ENCODE measurements around the gene VILL. TPM values are rescaled to one million over a fixed set of nuclear protein-coding genes. Genes with fewer than 3 reads are reported as not detected.

Gene VILL
- total and polyA plus RNA-seq, 2 experiments from 2014 or later = 0.75 to 3.4 TPM

- DNase-seq (ENCODE audit: low read depth in 1 of 2, low spot score in 1 of 2) = no peak
- Histone ChIP-seq H3K36me3 (no peaks in the 10 kb centered on the region), H3K27ac (no peak overlapping the region), H3K27me3 (no peaks in the 10 kb centered on the region), H3K4me1 (ENCODE audit: low read depth) (no peaks in the 10 kb centered on the region), H3K9me3 (ENCODE audit: low read depth) (no peaks in the 10 kb centered on the region), H3K4me3 (no peak overlapping the region)
- TF ChIP-seq CTCF (IDR thresholded peaks at IDR 0.05; ENCODE audit: low read depth, low read length) = no peak
These were observed 5.4 kb downstream of the VILL start for GRCh38 chr3:37995652-37996641.

GRCh38 chr3:37996785-37997301 lies 6.3 kb downstream of the VILL start:
- Histone ChIP-seq H3K4me1 (ENCODE audit: low read depth) (no peaks in the 10 kb centered on the region), H3K27me3 (no peaks in the 10 kb centered on the region), H3K36me3 (no peaks in the 10 kb centered on the region), H3K4me3 (no peak overlapping the region), H3K27ac (no peak overlapping the region), H3K9me3 (ENCODE audit: low read depth) (no peaks in the 10 kb centered on the region)
- TF ChIP-seq CTCF (IDR thresholded peaks at IDR 0.05; ENCODE audit: low read depth, low read length) = peak; percentile 89
- peak; percentile 75 to 81 for DNase-seq (ENCODE audit: low read depth in 1 of 2, low spot score in 1 of 2)

GRCh38 chr3:37997342-37997741 lies 6.8 kb downstream of the VILL start:
- no peaks in the 10 kb centered on the region for H3K4me1 ChIP-seq (ENCODE audit: low read depth)
- no peak for DNase-seq (ENCODE audit: low read depth in 1 of 2, low spot score in 1 of 2)
- no peak overlapping the region for H3K4me3 ChIP-seq
- H3K9me3 ChIP-seq (ENCODE audit: low read depth) = no peaks in the 10 kb centered on the region
- H3K27ac ChIP-seq = no peak overlapping the region
- no peaks in the 10 kb centered on the region for H3K27me3 ChIP-seq
- H3K36me3 ChIP-seq = no peaks in the 10 kb centered on the region
- no peak for TF ChIP-seq CTCF (IDR thresholded peaks at IDR 0.05; ENCODE audit: low read depth, low read length)

- Histone ChIP-seq H3K4me1 (ENCODE audit: low read depth) (no peaks in the 10 kb centered on the region), H3K9me3 (ENCODE audit: low read depth) (no peaks in the 10 kb centered on the region), H3K4me3 (no peak overlapping the region), H3K27me3 (no peaks in the 10 kb centered on the region), H3K36me3 (no peaks in the 10 kb centered on the region), H3K27ac (no peak overlapping the region)
- no peak for DNase-seq (ENCODE audit: low read depth in 1 of 2, low spot score in 1 of 2)
- TF ChIP-seq CTCF (IDR thresholded peaks at IDR 0.05; ENCODE audit: low read depth, low read length) = no peak
These were observed 7.3 kb downstream of the VILL start for GRCh38 chr3:37997791-37998370.

- H3K27ac ChIP-seq = no peak overlapping the region
- no peak for TF ChIP-seq CTCF (IDR thresholded peaks at IDR 0.05; ENCODE audit: low read depth, low read length)
- H3K4me1 ChIP-seq (ENCODE audit: low read depth) = no peaks in the 10 kb centered on the region
- H3K27me3 ChIP-seq = no peaks in the 10 kb centered on the region
- no peaks in the 10 kb centered on the region for H3K36me3 ChIP-seq
- no peak for DNase-seq (ENCODE audit: low read depth in 1 of 2, low spot score in 1 of 2)
- H3K4me3 ChIP-seq = no peak overlapping the region
- H3K9me3 ChIP-seq (ENCODE audit: low read depth) = no peaks in the 10 kb centered on the region
These were observed 9.2 kb downstream of the VILL start for GRCh38 chr3:37999836-38000235.
